Endodermal cell (in vitro differentiated cells): ENCODE measurements around the gene SGCD. TPM values are rescaled to one million over a fixed set of nuclear protein-coding genes. Genes with fewer than 3 reads are reported as not detected.

ENCODE experiments used
- DNase-seq: peaks from one replicate; pipeline ENCODE4 v3.0.0-alpha.2; 2017
- H3K27ac ChIP-seq: 2 replicates; pipeline ENCODE4 v1.5.1; 2013; ENCODE audit warnings: mild to moderate bottlenecking, low read depth, low read length, moderate library complexity
- H3K27me3 ChIP-seq: 2 replicates; pipeline ENCODE4 v1.6.1; 2013; ENCODE audit warnings: mild to moderate bottlenecking, low read length, moderate library complexity; ENCODE audit not compliant: insufficient read depth, control insufficient read depth, poor library complexity, severe bottlenecking
- H3K36me3 ChIP-seq: 2 replicates; pipeline ENCODE4 v1.7.0; 2013; ENCODE audit warnings: mild to moderate bottlenecking, low read length, moderate library complexity; ENCODE audit not compliant: control insufficient read depth, insufficient read depth
- H3K4me1 ChIP-seq: one replicate; pipeline ENCODE4 v1.7.0; 2013; ENCODE audit warnings: low read length; ENCODE audit not compliant: control insufficient read depth, insufficient read depth
- H3K4me3 ChIP-seq: 2 replicates; pipeline ENCODE4 v1.5.1; 2013; ENCODE audit warnings: mild to moderate bottlenecking, low read length, moderate library complexity
- H3K9ac ChIP-seq: 2 replicates; pipeline ENCODE4 v1.6.1; 2013; ENCODE audit warnings: mild to moderate bottlenecking, low read length, moderate library complexity; ENCODE audit not compliant: poor library complexity, severe bottlenecking; ENCODE audit errors: extremely low read depth
- H3K9me3 ChIP-seq: 2 replicates; pipeline ENCODE4 v1.6.1; 2013; ENCODE audit warnings: mild to moderate bottlenecking, low read length, moderate library complexity; ENCODE audit not compliant: control insufficient read depth
- H3K27ac Mint-ChIP-seq: 2 replicates; pipeline ENCODE4 v1.8.0; 2020; ENCODE audit warnings: mixed read lengths
- H3K27me3 Mint-ChIP-seq: 2 replicates; pipeline ENCODE4 v1.8.0; 2021; ENCODE audit warnings: mild to moderate bottlenecking, mixed read lengths; ENCODE audit not compliant: insufficient read depth
- H3K36me3 Mint-ChIP-seq: 2 replicates; pipeline ENCODE4 v1.8.0; 2020; ENCODE audit warnings: low read depth, mixed read lengths
- H3K4me1 Mint-ChIP-seq: 2 replicates; pipeline ENCODE4 v1.8.0; 2020; ENCODE audit warnings: mixed read lengths
- H3K4me3 Mint-ChIP-seq: 2 replicates; pipeline ENCODE4 v1.8.0; 2020; ENCODE audit warnings: mild to moderate bottlenecking, moderate library complexity, mixed read lengths
- H3K9me3 Mint-ChIP-seq: 2 replicates; pipeline ENCODE4 v1.8.0; 2020; ENCODE audit warnings: mild to moderate bottlenecking, mixed read lengths
- WGBS, 2 experiments: methylation state at CpG; one replicate each; pipeline versions ENCODE4 v1.1.5 to v1.1.7; 2013; ENCODE audit warnings: missing lambda C conversion rate in 2 of 2, mixed read lengths in 1 of 2; ENCODE audit not compliant: insufficient coverage in 1 of 2, insufficient read length in 1 of 2; 5-methylcytosine and 5-hydroxymethylcytosine counted together
- total RNA-seq, 2 donors: library from RNA; stranded (reverse); fragmentation: NEBNext Ultra II Directional in 1 of 2; extraction: Animal tissue kit (Norgen Biotek cat#: 25700) in 1 of 2; gene quantifications; 2 replicates in 1 of 2; 3 replicates in 1 of 2; pipeline ENCODE4 v1.2.1, GENCODE V29; 2021
- TF ChIP-seq, protein P1 (sequence below): fragments of 200-600 bp; sonication (generic); conservative IDR thresholded peaks from 2 replicates; pipeline ENCODE4 v1.5.0; 2021; ENCODE audit warnings: antibody characterized with exemption, mild to moderate bottlenecking

SGCD gene
- total RNA-seq, 2 donors from 2014 or later, result 0.04 to 0.42 TPM

DNA sequence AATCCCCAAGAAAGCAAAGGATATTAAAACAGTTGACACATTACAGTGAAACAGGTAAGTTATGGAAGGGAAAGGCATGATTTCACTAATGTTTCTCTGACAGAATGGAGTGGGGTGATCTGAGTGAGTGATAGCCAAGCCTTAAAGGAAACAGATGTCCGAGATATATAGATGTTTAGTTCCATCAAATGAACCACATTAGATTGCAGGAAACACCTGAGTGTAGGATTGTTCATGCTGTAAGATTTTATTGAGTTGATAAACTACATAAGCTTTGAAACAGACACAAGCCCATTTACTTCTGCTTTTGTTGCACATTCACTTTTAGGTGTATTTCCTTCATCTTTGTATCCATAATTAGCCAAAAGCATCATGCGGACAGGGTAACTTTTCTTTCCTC lies 356.0 kb downstream of the SGCD start:
- Mint-ChIP-seq H3K4me1 (peaks cover 12% of the 10 kb centered on the region), H3K36me3 (no peaks in the 10 kb centered on the region), H3K27me3 (peaks cover 8% of the 10 kb centered on the region), H3K4me3 (no peak overlapping the region), H3K27ac (no peak overlapping the region), H3K9me3 (no peaks in the 10 kb centered on the region)
- DNase-seq, result no peak
- H3K27me3 ChIP-seq, result peaks cover 9% of the 10 kb centered on the region
- 95% methylated on average over 2 of the region's 2 CpGs; no CpG with 5 or more reads in 1 of the 2 experiments for WGBS, 2 experiments
- no peak overlapping the region for H3K27ac ChIP-seq
- TF ChIP-seq, protein P1, sequence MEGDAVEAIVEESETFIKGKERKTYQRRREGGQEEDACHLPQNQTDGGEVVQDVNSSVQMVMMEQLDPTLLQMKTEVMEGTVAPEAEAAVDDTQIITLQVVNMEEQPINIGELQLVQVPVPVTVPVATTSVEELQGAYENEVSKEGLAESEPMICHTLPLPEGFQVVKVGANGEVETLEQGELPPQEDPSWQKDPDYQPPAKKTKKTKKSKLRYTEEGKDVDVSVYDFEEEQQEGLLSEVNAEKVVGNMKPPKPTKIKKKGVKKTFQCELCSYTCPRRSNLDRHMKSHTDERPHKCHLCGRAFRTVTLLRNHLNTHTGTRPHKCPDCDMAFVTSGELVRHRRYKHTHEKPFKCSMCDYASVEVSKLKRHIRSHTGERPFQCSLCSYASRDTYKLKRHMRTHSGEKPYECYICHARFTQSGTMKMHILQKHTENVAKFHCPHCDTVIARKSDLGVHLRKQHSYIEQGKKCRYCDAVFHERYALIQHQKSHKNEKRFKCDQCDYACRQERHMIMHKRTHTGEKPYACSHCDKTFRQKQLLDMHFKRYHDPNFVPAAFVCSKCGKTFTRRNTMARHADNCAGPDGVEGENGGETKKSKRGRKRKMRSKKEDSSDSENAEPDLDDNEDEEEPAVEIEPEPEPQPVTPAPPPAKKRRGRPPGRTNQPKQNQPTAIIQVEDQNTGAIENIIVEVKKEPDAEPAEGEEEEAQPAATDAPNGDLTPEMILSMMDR, result no peak
- H3K9me3 ChIP-seq, result no peaks in the 10 kb centered on the region
- no peak overlapping the region for H3K9ac ChIP-seq
- no peaks in the 10 kb centered on the region for H3K4me1 ChIP-seq
- H3K36me3 ChIP-seq, result no peaks in the 10 kb centered on the region
- no peak overlapping the region for H3K4me3 ChIP-seq

GRCh38 chr5:156683509-156683908 lies 356.5 kb downstream of the SGCD start:
- no peak for DNase-seq
- Histone ChIP-seq H3K27me3 (peaks cover 9% of the 10 kb centered on the region), H3K4me3 (no peak overlapping the region), H3K36me3 (no peaks in the 10 kb centered on the region), H3K4me1 (no peaks in the 10 kb centered on the region), H3K9me3 (no peaks in the 10 kb centered on the region), H3K9ac (no peak overlapping the region), H3K27ac (no peak overlapping the region)
- Mint-ChIP-seq H3K9me3 (no peaks in the 10 kb centered on the region), H3K27ac (no peak overlapping the region), H3K4me3 (no peak overlapping the region), H3K27me3 (peaks cover 8% of the 10 kb centered on the region), H3K4me1 (peaks cover 12% of the 10 kb centered on the region), H3K36me3 (no peaks in the 10 kb centered on the region)
- 56% methylated on average over 1 of the region's 1 CpG; no CpG with 5 or more reads in 1 of the 2 experiments for WGBS, 2 experiments
- TF ChIP-seq, protein P1, result no peak

- H3K4me1 Mint-ChIP-seq, result peaks cover 12% of the 10 kb centered on the region
- H3K9me3 Mint-ChIP-seq, result no peaks in the 10 kb centered on the region
- H3K27me3 Mint-ChIP-seq, result peaks cover 8% of the 10 kb centered on the region
- no peaks in the 10 kb centered on the region for H3K9me3 ChIP-seq
- no peaks in the 10 kb centered on the region for H3K4me1 ChIP-seq
- H3K36me3 ChIP-seq, result no peaks in the 10 kb centered on the region
- no peak overlapping the region for H3K9ac ChIP-seq
- H3K4me3 Mint-ChIP-seq, result no peak overlapping the region
- H3K36me3 Mint-ChIP-seq, result no peaks in the 10 kb centered on the region
- H3K27ac Mint-ChIP-seq, result no peak overlapping the region
- H3K4me3 ChIP-seq, result no peak overlapping the region
- peaks cover 9% of the 10 kb centered on the region for H3K27me3 ChIP-seq
- 91 to 96% methylated on average over 2 of the region's 2 CpGs for WGBS, 2 experiments
- TF ChIP-seq, protein P1, result no peak
- no peak for DNase-seq
- H3K27ac ChIP-seq, result no peak overlapping the region
Observed at GRCh38 chr5:156684216-156684615, 357.3 kb downstream of the SGCD start.
